ENCODE results near the gene NRP1. TPM values are rescaled to one million over a fixed set of nuclear protein-coding genes. Genes with fewer than 3 reads are reported as not detected.

The NRP1 gene
- total and polyA plus RNA-seq, 2 donors (not counting 3 experiments of a cell fraction or from before 2014, with no cell fraction given) = 122 to 306 TPM

DNA sequence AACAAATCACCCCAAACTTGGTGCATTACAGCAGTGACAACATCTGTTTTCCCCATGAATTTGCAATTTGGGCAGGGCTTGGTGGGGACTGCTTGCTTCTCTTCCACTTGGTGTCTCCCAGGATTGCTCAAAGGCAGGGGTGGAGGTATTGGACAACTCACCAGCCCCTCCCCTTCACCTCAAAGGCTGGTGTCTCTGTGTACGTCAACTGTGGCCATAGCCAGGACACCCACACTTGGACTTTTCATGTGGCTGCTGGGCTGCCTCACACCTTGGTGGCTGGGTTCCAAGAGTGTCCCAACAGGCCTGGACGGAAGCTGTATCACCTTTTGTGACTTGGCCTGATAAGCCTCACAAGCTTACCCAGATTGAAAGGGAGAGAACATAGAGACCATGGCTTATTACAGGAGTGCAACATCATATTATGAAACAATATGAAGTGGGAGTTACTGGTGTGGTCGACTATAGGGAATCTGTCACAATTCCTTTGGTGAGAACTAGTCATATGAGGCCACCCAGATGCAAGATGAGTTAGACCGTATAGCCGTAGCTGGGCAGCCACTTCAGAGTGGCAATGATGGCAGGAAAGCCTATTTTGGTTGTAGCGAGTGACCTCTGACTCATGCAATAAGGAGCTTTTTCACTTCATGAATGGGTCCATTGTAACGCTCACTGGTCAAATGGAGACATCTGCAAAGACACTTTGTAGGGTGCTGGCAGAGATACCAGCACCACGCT, 188.8 kb downstream of the NRP1 start:
- dilution Hi-C loops (cut with MboI; ENCODE audit: extremely low pct_ligation_motif_present, low sequenced_read_pairs) (no loop called here), intact Hi-C loops (cut with micrococcal nuclease) (no loop called here)
- no peaks in the 10 kb centered on the region for H3K79me2 ChIP-seq (ENCODE audit: control insufficient read depth, insufficient read depth, low read length)
- no peak for TF ChIP-seq JUN (IDR thresholded peaks at IDR 0.05; ENCODE audit: borderline replicate concordance, insufficient read depth, insufficient read length, low read depth)
- TF ChIP-seq MYC (IDR thresholded peaks at IDR 0.05; ENCODE audit: low read depth, low read length) = no peak
- TF ChIP-seq MAX (IDR thresholded peaks at IDR 0.05; ENCODE audit: insufficient read depth, insufficient read length) = no peak
- TF ChIP-seq POLR2AphosphoS5 (IDR thresholded peaks at IDR 0.05; ENCODE audit: insufficient read depth, low read depth, low read length) = no peak
- TF ChIP-seq, protein P1, sequence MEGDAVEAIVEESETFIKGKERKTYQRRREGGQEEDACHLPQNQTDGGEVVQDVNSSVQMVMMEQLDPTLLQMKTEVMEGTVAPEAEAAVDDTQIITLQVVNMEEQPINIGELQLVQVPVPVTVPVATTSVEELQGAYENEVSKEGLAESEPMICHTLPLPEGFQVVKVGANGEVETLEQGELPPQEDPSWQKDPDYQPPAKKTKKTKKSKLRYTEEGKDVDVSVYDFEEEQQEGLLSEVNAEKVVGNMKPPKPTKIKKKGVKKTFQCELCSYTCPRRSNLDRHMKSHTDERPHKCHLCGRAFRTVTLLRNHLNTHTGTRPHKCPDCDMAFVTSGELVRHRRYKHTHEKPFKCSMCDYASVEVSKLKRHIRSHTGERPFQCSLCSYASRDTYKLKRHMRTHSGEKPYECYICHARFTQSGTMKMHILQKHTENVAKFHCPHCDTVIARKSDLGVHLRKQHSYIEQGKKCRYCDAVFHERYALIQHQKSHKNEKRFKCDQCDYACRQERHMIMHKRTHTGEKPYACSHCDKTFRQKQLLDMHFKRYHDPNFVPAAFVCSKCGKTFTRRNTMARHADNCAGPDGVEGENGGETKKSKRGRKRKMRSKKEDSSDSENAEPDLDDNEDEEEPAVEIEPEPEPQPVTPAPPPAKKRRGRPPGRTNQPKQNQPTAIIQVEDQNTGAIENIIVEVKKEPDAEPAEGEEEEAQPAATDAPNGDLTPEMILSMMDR (IDR thresholded peaks at IDR 0.05; ENCODE audit: extremely low read depth in 1 of 2, insufficient read depth in 1 of 2, low read depth in 1 of 2, low read length in 2 of 2) = no peak
- TF ChIP-seq FOS (IDR thresholded peaks at IDR 0.05; ENCODE audit: borderline replicate concordance, insufficient read depth, low read length) = no peak
- TF ChIP-seq GATA2 (IDR thresholded peaks at IDR 0.05; ENCODE audit: insufficient read depth, insufficient read length, low read depth, low read length) = no peak
- TF ChIP-seq POLR2A (IDR thresholded peaks at IDR 0.05; ENCODE audit: low read depth, low read length) = no peak
- TF ChIP-seq EZH2 (IDR thresholded peaks at IDR 0.05; ENCODE audit: borderline replicate concordance, low read depth, low read length, severe bottlenecking) = no peak
- ChIA-PET POLR2A (no interaction called here), CTCF (interaction anchor here (0.7 kb wide), 1 partner anchor 19 kb away, joined by 3 read pairs; no protein-coding TSS in a partner anchor)
- FAIRE-seq (no peak), DNase-seq (ENCODE audit: low read depth, low spot score) (no peak)
- H3K4me2 ChIP-seq (ENCODE audit: insufficient read depth, low read length) = no peak overlapping the region
- H3K9ac ChIP-seq (replicated peaks; ENCODE audit: extremely low read depth, insufficient read depth, low read length) = no peak overlapping the region
- no peaks in the 10 kb centered on the region for H3K4me1 ChIP-seq (ENCODE audit: control insufficient read depth, extremely low read depth, insufficient read depth, low read length)
- H2AFZ ChIP-seq (ENCODE audit: low read depth, low read length) = no peak overlapping the region
- no peaks in the 10 kb centered on the region for H3K9me3 ChIP-seq (replicated peaks; ENCODE audit: control insufficient read depth, insufficient read depth, low read length)
- H3K9me1 ChIP-seq (replicated peaks; ENCODE audit: control insufficient read depth, extremely low read depth, insufficient read depth, low read length) = no peaks in the 10 kb centered on the region
- H4K20me1 ChIP-seq (replicated peaks; ENCODE audit: control insufficient read depth, extremely low read depth, insufficient read depth, low read length) = no peaks in the 10 kb centered on the region
- no peak overlapping the region for H3K27ac ChIP-seq (ENCODE audit: insufficient read depth, low read depth, low read length)
- no TSS peak for BruUV-seq (replicated peaks)
- H3K36me3 ChIP-seq (ENCODE audit: control insufficient read depth in 2 of 2, extremely low read depth in 1 of 2, insufficient read depth in 2 of 2, low read length in 2 of 2) = no peaks in the 10 kb centered on the region
- no peak overlapping the region for H3K4me3 ChIP-seq (replicated peaks in 1 of 3; ENCODE audit: insufficient read depth in 1 of 3, low read depth in 1 of 3, low read length in 3 of 3)
- H3K27me3 ChIP-seq (ENCODE audit: control insufficient read depth in 2 of 2, insufficient read depth in 2 of 2, low read length in 2 of 2) = peaks cover 0 to 2% of the 10 kb centered on the region in 2 experiments

Measured in endothelial cell of umbilical vein (primary cell).